ENCODE data around the gene PPP1R26.
"Not testable (repeated sequence)": the region's sequence is repeated elsewhere in the genome, so short reads cannot be mapped to it uniquely, and the experiment has no call there.

The PPP1R26 gene

GRCh38 chr9:135530146-135530545 lies 50.6 kb downstream of the PPP1R26 start:
- no peak for TF ChIP-seq CTCF (IDR thresholded peaks at IDR 0.05; ENCODE audit: low read depth, low read length)

GRCh38 chr9:135531096-135531495 lies 51.5 kb downstream of the PPP1R26 start:
- TF ChIP-seq CTCF (IDR thresholded peaks at IDR 0.05; ENCODE audit: low read depth, low read length): no peak
- no peak for DNase-seq (ENCODE audit: extremely low read depth, low read depth)

More at GRCh38 chr9:135530146-135530545, 50.6 kb downstream of the PPP1R26 start:
- DNase-seq (ENCODE audit: extremely low read depth, low read depth): no peak

- no peak for DNase-seq (ENCODE audit: extremely low read depth, low read depth)
- TF ChIP-seq CTCF (IDR thresholded peaks at IDR 0.05; ENCODE audit: low read depth, low read length): no peak
These were observed 53.5 kb downstream of the PPP1R26 start for GRCh38 chr9:135533113-135533512.

GRCh38 chr9:135533674-135534073 lies 54.1 kb downstream of the PPP1R26 start:
- no peak for TF ChIP-seq CTCF (IDR thresholded peaks at IDR 0.05; ENCODE audit: low read depth, low read length)
- no peak for DNase-seq (ENCODE audit: extremely low read depth, low read depth)

GRCh38 chr9:135534192-135534711 lies 54.7 kb downstream of the PPP1R26 start:
- DNase-seq (ENCODE audit: extremely low read depth, low read depth): not testable (repeated sequence)

- not testable (repeated sequence) for DNase-seq (ENCODE audit: extremely low read depth, low read depth)
These were observed 55.2 kb downstream of the PPP1R26 start for GRCh38 chr9:135534826-135535225.

- not testable (repeated sequence) for DNase-seq (ENCODE audit: extremely low read depth, low read depth)
These were observed 56.0 kb downstream of the PPP1R26 start for GRCh38 chr9:135535631-135536030.

- no peak for TF ChIP-seq CTCF (IDR thresholded peaks at IDR 0.05; ENCODE audit: low read depth, low read length)
- DNase-seq (ENCODE audit: extremely low read depth, low read depth): no peak
These were observed 56.6 kb downstream of the PPP1R26 start for GRCh38 chr9:135536216-135536615.

Data from AG09319 (cell line).